CMK (cell line): ENCODE data around the gene FGFBP1.
"Not testable (repeated sequence)": the region's sequence is repeated elsewhere in the genome, so short reads cannot be mapped to it uniquely, and the experiment has no call there.

Source experiments
- DNase-seq: peaks from one replicate; pipeline ENCODE4 v3.0.0-alpha.2; 2010; ENCODE audit warnings: low read depth

FGFBP1 gene

GRCh38 chr4:15945516-15945915 is 7.0 kb upstream of the FGFBP1 start:
- DNase-seq = no peak

DNA sequence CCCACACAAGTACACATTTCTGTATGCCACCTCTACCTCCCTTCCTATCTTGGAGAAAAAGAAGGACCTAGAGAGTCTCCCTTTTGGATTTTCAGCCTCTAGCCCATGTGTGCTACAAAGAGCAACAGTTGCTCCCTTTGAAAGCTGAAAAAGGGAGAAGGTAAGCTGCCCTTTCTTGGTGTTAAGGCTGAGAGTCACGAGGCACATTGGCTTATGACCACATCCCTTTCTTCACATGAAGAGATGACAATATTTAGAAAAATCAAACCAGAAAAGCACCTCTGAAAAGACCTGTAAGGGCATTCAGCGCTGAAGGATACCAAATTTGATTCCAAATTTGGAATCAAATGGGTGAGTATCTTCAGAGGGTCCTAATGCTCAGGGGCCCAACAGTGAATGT is 6.4 kb upstream of the FGFBP1 start:
- no peak for DNase-seq

- DNase-seq = no peak
Measured at GRCh38 chr4:15942283-15942682, 3.7 kb upstream of the FGFBP1 start.

DNA sequence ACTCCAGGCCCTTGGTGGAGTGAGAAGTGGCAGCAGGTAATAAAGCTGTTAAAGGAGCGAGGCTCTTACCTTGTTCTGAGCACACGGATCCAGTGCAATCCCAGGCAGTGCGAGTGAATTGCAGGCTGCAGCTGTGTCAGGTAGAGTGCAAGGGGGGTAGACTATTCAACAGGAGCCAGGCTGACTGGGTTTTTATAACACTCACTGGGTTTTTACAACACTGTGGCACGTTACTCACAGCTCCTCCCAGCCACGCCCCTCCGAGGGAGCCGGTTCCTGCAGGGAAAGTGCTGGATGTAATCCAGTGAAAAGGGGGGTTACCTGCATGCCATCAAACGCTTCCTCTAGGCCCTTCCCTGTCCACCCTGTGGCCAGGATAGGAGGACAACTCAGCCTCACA is 358 bp downstream of the FGFBP1 start:
- DNase-seq = no peak

- DNase-seq = no peak
Measured at GRCh38 chr4:15936495-15936894, 2.0 kb downstream of the FGFBP1 start.

GRCh38 chr4:15935504-15936402 is 2.8 kb downstream of the FGFBP1 start:
- no peak for DNase-seq

GRCh38 chr4:15934259-15934658 is 4.3 kb downstream of the FGFBP1 start:
- no peak for DNase-seq

DNA sequence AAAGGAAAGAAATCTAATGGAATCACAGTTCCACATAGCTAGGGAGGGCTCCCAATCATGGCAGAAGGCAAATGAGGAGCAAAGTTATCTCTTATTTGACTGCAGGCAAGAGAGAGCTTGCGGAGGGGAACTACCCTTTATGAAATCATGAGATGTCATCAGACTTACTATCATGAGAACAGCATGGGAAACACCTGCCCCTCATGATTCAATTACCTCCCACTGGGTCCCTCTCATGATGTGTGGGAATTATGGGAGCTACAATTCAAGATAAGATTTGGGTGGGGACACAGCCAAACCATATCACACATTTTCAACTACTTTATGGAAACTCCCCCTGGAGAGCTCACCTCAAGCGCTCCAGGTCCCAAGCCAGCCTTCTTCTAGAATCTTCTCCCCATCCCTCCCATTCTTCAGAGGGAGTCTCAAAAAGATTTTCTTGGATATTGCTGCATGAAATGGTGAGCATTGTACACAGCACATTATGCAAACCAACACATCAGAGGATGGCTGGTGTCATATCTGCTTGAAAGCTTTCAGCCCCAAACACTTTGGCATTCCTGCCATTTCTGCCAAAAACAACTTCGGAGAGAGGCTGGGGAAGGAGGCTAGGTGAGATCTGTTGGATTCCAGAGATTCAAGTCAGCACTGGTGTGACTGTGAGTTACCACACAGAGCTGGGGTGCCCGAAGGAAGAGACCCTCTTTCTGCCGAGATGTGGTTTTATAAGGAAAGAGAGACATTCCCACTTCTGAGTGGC is 6.9 kb downstream of the FGFBP1 start:
- DNase-seq = no peak

GRCh38 chr4:15930314-15930713 is 8.2 kb downstream of the FGFBP1 start:
- DNase-seq = no peak

- DNase-seq = no peak
Measured at GRCh38 chr4:15929540-15929939, 9.0 kb downstream of the FGFBP1 start.

DNA sequence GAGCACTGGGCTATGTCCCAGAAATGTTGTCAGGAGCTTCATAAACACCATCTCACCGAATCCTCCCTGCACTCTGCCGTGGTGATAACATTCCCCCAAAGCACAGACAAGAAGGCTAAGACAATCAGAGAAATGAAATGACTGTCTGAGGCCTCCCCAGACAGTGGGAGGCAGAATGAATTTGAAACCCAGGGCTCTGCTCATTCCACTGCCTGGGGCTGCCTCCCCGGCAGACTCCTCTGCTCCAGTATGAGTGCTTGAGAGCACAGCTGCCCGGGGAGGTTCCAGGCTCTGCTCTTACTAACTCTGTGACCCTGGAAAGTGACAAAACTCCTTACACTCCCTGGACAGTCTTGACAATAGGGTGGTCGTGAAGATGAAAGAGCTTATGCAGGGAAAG is 9.7 kb downstream of the FGFBP1 start:
- DNase-seq = no peak

- no peak for DNase-seq
Measured at GRCh38 chr4:15926486-15926885, 12.1 kb downstream of the FGFBP1 start.

DNA sequence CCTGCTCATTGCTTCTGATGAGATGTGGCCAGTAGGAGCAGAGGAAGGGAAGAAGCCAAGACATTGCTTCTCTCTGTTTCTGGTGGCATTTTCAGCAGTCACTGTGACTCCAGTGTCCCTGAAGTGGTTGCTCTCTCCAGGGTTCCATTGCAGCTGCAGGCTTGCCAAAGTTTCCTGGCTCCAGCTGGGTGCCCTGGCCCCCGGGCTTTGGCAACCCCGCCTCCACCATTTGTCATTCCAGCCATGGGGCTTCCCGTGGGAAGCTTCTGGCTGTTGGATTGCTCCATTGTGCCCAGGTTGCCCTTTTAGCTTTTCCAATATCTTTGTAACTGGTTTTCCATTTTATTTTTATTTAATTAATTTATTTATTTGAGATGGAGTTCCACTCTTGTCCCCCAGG is 12.7 kb downstream of the FGFBP1 start:
- no peak for DNase-seq

- DNase-seq = no peak
Measured at GRCh38 chr4:15921592-15921932, 17.0 kb downstream of the FGFBP1 start.

- no peak for DNase-seq
Measured at GRCh38 chr4:15920723-15921591, 17.6 kb downstream of the FGFBP1 start.

GRCh38 chr4:15918484-15919129 is 19.9 kb downstream of the FGFBP1 start:
- DNase-seq = no peak

- DNase-seq = no peak
Measured at GRCh38 chr4:15917297-15917696, 21.2 kb downstream of the FGFBP1 start.

DNA sequence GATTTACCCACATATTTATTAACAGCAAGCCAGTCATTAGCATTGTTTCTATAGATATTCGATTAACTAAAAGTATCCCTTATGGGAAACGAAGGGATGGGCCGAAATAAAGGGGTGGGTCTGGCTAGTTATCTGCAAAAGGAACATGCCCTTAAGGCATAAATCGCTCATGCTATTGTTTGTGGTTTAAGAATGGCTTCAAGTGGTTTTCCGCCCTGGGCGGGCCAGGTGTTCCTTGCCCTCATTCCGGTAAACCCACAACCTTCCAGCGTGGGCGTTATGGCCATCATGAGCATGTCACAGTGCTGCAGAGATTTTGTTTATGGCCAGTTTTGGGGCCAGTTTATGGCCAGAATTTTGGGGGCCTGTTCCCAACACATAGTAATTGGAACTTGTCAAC is 22.2 kb downstream of the FGFBP1 start:
- DNase-seq = not testable (repeated sequence)

- DNase-seq = no peak
Measured at GRCh38 chr4:15914736-15915135, 23.8 kb downstream of the FGFBP1 start.

DNA sequence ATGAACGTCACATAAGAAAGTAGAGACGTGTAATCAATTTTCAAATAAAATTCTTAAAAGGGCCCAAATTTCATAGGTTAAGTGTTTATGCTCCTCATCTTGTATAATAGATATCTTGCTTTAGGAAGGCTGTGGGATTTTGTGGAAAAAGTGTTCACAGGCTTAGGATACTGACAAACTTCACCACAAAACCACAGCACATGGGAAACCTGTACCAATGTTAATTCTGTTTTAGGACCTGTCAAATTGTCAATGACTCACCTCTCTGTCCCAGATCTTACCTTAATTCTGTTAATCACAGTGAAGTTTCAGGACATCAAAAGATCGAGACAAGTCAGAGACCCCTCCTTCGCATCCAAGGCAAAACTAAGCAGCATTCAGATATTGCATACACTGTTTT is 24.2 kb downstream of the FGFBP1 start:
- no peak for DNase-seq

DNA sequence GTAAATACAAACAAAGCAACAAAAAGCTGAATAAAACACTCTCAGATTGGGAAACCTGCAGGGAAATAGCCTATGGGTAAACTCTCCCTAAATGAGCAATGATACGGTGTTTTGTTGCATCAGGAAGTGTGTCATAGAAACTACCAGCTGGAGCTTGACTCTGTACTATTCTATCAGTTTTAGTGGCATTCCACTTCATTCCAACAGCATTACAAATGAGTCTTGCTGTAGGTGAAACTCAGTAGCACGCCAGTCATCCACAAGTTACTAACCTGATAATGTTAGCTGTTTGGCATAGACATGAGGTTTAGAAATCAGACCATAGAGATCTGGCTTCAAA is 24.9 kb downstream of the FGFBP1 start:
- DNase-seq = no peak

DNA sequence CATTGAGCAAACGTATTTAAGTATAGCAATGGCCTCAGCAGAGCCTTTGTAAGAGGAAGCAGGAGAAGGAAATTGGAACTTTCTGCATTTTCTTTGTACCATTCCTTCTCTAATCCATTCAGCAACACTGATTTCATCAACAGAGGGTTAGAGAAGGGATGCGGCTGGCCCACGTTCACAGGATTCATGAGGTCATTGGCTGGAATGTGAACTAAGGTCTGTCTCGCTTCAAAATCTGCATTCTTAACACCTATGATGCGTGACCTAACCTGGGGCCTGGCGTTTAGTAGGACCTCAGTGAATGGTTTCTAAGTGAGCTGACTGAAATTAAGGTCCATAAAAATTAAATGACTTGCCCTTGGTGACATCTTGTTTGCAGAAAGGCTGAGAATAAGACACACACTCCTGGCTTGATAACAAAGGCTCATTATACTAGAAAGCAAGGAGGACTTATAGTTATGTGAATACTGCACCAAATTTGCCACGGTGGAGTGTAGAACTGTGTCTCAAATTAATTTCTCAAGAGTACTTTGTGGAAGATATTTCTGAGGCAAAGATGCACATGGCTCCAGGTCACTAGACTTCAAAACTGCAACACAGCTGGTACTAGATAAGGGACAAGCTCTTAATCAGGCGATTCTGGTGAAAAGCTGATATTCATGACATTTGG is 25.4 kb downstream of the FGFBP1 start:
- DNase-seq = no peak
